GM19468 (cell line): ENCODE data around the gene CDK6.
A peak's percentile ranks its signal among the peaks of the same experiment; 100 is the strongest.

Experiments
- ATAC-seq: cut with Tn5 transposase; IDR thresholded peaks from one replicate; pipeline ENCODE4 v1.9.1; 2021; ENCODE audit warnings: mild to moderate bottlenecking, moderate library complexity, moderate number of reproducible peaks; ENCODE audit not compliant: unreplicated experiment; ENCODE audit errors: extremely low read depth

The CDK6 gene

GRCh38 chr7:92667816-92668535 is 168.4 kb downstream of the CDK6 start:
- no peak for ATAC-seq

GRCh38 chr7:92665926-92666325 is 170.4 kb downstream of the CDK6 start:
- ATAC-seq = no peak

GRCh38 chr7:92661651-92662050 is 174.7 kb downstream of the CDK6 start:
- ATAC-seq = no peak

GRCh38 chr7:92658671-92659070 is 177.7 kb downstream of the CDK6 start:
- ATAC-seq = no peak

GRCh38 chr7:92657391-92657790 is 179.0 kb downstream of the CDK6 start:
- no peak for ATAC-seq

GRCh38 chr7:92656121-92656520 is 180.3 kb downstream of the CDK6 start:
- ATAC-seq = no peak

GRCh38 chr7:92655346-92655884 is 181.0 kb downstream of the CDK6 start:
- no peak for ATAC-seq

- no peak for ATAC-seq
Measured at GRCh38 chr7:92653136-92653535, 183.2 kb downstream of the CDK6 start.

GRCh38 chr7:92652536-92652935 is 183.8 kb downstream of the CDK6 start:
- no peak for ATAC-seq

- no peak for ATAC-seq
Measured at GRCh38 chr7:92650391-92650790, 186.0 kb downstream of the CDK6 start.

GRCh38 chr7:92648067-92648466 is 188.3 kb downstream of the CDK6 start:
- peak; percentile 51 for ATAC-seq

GRCh38 chr7:92647652-92648051 is 188.7 kb downstream of the CDK6 start:
- ATAC-seq = no peak

- peak; percentile 56 for ATAC-seq
Measured at GRCh38 chr7:92647011-92647625, 189.3 kb downstream of the CDK6 start.

GRCh38 chr7:92645114-92646061 is 191.0 kb downstream of the CDK6 start:
- ATAC-seq = no peak

GRCh38 chr7:92644406-92645113 is 191.8 kb downstream of the CDK6 start:
- no peak for ATAC-seq

GRCh38 chr7:92643821-92644220 is 192.6 kb downstream of the CDK6 start:
- no peak for ATAC-seq

- peak; percentile 36 for ATAC-seq
Measured at GRCh38 chr7:92641921-92642511, 194.4 kb downstream of the CDK6 start.

- ATAC-seq = no peak
Measured at GRCh38 chr7:92639966-92640365, 196.4 kb downstream of the CDK6 start.

- no peak for ATAC-seq
Measured at GRCh38 chr7:92639213-92639896, 197.0 kb downstream of the CDK6 start.
